GM21515 (cell line): ENCODE data around the gene TRAFD1.
"Not testable (repeated sequence)": the region's sequence is repeated elsewhere in the genome, so short reads cannot be mapped to it uniquely, and the experiment has no call there.

Source experiments
- ATAC-seq: cut with Tn5 transposase; IDR thresholded peaks from one replicate; pipeline ENCODE4 v1.9.1; 2021; ENCODE audit not compliant: unreplicated experiment

Gene TRAFD1

DNA sequence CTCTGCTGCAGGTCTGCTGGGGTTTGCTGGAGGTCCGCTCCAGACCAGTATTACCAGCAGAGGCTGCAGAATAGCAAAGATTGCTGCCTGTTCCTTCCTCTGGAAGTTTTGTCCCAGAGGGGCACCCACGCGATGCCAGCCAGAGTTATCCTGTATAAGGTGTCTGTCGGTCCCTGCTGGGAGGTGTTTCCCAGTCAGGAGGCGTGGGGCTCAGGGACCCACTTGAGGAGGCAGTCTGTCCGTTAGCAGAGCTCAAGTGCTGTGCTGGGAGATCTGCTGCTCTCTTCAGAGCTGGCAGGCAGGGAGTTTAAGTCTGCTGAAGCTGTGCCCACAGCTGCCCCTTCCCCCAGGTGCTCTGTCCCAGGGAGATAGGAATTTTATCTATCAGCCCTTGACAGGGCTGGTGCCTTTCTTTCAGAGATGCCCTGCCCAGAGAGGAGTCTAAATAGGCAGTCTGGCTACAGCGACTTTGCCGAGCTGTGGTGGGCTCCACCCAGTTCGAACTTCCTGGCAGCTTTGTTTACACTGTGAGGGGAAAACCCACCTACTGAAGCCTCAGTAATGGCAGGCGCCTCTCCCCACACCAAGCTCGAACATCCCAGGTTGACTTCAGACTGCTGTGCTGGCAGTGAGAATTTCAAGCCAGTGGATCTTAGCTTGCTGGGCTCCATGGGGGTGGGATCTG, 33.2 kb downstream of the TRAFD1 start:
- ATAC-seq = not testable (repeated sequence)

DNA sequence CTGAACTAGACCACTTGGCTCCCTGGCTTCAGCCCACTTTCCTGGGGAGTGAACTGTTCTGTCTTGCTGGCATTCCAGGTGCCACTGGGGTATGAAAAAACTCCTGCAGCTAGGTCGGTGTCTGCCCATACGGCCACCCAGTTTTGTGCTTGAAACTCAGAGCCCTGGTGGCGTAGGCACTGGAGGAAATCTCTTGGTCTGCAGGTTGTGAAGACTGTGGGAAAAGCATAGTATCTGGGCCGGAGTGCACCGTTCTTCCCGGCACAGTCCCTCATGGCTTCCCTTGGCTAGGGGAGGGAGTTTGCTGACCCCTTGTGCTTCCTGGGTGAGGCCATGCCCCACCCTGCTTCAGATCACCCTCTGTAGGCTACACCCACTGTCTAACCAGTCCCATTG, 33.8 kb downstream of the TRAFD1 start:
- no peak for ATAC-seq

DNA sequence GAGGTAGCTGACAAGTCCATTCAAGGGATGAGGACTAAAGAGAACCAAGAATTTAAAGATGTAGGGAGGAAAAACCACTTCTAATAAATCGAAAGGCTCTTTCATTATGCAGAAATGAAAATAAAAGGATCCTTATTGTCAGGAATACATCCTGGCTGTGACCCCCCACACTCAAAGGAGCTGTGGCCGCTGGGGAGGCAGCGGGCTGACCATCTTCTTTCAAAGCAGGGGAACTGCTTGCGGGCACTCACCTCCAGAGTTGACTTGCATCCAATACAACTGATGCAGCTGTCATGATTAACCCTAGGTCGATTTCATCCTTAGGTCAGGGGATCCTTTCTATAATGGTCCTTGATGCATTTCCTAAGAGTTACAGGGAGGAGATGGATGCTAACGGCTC, 35.3 kb downstream of the TRAFD1 start:
- no peak for ATAC-seq

DNA sequence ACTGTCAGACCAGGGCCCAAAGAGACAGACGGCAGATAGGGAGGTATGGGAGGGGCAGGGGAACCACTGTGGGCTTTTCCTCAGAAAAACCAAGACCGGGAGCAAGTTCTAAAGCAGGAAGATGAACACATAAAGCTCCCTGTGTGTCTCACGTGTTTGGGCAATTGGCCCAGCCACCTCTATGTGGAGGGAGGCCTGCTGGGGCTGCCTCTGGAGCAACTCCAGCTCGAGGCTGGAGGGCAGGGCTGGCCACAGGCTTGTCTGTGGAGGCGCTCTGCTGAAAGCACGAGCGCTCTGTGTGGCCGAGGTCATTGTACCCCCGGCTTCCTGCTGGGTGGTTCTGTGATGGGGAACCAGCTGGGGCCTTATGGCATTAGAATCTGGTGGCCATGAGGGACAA, 36.4 kb downstream of the TRAFD1 start:
- ATAC-seq = no peak

DNA sequence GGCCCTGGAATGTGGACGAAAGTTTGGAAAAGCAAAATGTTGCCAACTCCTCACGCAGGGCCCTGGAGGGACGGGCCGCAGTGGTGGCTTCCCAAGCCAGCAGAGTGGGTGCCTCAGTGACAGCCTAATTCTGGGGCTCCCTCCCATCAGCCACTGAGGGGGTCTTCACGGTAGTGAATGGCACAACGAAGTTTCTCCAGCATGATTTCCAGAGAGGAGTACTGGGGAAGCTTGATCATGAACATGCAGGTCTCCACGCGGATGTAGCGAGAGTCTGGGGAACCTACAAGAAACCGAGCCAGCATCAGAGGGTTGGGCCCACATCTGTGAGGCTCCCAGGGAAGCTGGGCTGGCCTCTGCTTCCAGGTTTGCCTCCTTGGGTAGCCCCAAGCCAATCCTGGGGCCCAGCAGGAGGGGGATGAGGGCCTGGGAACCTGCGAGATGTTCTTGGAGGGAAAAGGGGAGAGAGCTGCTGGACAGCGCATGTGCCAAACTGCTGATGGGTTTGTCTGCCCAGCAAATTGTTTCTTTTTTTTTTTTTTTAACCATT, 37.0 kb downstream of the TRAFD1 start:
- no peak for ATAC-seq

DNA sequence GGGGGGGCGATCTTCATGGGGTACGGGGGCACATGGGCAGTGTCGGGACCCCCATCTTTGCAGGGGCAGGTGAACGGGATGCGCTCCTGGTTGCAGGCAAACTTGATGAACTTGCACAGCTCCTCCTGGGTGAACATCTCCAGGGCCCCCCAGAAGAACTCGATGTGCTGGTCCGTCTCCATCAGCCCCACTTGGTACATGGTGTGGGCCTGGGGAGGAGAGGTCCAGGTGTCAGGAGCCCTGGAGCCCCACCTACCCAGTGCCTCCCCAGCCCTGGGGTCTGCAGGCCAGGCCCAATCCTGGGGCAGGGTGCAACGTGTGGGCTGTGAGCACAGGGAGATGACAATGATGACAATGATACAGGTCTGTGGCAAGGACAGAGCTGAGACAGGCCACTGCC, 37.7 kb downstream of the TRAFD1 start:
- no peak for ATAC-seq

DNA sequence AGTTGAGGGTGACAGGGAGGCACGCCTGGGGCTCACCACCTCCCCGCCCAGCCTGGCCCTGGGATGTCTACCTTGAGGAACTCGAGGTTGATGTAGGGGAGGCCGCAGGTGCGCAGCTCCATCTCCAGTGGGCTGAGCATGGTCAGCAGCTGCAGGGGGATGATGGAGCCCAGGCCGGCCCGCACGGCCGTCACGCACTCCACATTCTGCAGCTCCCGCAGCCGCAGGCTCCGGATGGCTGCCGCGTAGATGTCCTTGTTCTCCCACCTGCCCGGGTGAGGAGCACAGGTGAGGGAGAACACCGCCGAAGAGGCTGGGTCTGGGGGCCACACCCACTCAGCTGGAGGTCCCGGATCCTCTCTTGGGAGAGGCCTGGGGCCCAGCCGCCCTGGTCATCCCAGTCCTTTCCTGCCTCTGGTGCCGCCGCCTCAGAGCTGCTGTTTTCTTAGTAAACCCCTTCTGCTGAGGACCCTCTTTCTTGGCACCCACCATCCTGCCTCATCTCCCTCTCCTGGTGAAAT, 38.2 kb downstream of the TRAFD1 start:
- no peak for ATAC-seq

DNA sequence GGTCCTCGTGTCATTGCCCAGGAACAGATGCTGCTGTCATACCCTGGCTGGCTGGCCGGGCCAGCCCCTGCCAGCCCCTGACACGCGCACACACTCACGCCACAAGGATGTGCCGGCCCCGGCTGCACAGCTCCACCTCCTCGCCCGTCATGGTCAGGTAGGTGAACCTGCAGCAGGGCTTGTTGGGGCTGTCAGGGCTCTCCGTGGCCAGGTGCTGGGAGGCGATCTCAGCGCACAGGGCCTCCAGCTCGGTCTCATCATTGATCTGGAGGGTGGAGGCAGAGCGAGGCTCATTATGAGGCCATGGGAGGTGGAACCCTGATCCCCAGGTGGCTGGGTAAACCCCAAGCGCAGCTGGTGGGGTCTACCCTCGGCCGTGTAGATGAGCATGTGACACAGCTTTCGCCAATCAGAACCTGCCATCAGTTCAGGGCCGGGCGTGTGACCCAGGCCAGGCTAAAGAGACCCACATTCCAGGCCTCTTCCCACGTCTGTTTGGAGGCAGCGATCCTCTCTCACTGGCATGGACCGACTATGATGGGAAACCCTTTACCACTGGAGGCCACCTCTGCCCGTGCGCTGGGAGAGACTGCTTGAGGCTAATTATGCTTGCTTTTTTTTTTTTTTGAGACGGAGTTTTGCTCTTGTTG, 38.8 kb downstream of the TRAFD1 start:
- no peak for ATAC-seq

DNA sequence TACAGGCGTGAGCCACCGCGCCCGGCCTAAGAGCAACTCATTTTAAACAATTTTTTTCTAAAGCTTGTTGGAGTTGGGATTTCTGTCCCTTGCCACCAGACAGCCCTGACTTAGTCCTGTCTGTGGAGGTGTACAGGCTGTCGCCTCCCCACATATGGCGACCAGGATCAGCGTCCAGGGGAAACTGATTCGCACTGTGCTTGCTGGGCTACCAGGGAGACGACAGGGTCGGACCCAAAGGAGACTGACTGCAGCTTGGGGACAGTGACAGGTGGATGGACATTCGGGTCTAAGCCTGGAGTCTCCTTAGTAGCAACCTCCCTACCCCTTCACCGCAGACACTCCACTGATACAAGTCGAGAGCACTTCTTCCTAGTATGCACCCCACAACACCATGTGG, 40.3 kb downstream of the TRAFD1 start:
- no peak for ATAC-seq

DNA sequence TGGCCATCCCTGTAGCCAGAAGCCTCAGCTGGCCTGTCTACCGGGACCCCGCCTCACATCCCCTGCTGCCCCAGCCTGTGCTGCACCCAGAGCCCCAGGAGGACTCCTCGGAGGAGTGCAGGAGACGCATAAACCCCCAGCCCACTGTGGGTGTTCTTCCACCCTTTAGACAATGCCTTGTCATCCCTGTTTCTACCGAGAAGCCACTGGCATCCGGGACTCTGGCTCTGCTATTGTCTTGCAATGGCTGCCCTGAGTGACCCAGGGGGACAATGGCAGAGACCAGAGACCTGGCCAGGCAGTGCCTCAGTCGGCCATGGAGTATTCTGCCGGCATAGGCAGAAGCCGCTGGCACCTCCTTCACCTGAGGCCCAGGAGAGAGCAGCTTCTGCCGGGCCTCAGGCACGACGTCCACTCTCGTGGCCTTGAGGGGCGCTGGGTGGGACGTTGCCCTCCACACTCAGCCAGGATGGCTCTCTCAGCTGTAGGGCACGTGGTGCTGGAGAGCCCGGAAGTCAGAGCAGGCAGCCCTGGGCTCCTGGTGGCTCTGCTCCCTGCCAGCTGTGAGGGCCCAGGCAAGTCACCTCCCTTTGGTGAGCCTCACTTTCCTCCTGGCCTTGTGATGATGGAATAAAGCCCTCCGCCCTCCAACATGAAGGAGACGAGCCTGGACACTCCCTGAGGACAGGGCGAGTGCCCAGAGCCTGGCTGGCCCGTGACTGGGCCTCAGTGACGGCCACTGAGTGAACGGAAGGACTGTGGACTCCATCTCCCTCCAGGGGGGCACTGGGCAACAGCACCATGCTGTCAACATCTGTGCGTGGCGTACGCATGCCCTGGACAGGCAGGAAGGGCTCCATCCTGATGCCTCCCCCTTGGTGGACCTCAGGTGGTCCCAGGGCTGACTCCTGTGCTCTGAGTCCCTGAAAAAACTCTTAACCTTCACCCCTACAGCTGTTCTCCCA, 41.0 kb downstream of the TRAFD1 start:
- ATAC-seq = no peak

DNA sequence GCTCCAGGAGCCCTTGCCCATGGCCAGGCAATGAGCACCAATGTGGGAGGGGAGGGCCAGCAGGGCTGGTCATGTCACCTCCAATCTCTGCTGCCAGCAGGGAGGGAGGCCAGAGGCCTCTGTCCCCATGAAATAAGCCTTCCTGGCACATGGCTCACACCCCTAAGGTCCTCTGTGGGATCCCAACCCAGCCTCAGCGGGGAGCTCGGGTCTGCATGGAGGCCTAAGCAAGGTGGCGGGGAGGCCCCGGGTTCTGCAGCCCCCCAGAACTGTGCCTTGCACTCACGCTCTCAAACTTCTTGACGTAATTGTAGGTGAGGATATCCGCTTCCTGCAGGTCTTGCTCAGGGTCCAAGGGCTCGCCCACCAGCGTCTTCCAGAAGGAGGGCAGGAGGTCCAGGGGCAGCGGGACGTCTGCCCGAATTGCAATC, 41.7 kb downstream of the TRAFD1 start:
- no peak for ATAC-seq

DNA sequence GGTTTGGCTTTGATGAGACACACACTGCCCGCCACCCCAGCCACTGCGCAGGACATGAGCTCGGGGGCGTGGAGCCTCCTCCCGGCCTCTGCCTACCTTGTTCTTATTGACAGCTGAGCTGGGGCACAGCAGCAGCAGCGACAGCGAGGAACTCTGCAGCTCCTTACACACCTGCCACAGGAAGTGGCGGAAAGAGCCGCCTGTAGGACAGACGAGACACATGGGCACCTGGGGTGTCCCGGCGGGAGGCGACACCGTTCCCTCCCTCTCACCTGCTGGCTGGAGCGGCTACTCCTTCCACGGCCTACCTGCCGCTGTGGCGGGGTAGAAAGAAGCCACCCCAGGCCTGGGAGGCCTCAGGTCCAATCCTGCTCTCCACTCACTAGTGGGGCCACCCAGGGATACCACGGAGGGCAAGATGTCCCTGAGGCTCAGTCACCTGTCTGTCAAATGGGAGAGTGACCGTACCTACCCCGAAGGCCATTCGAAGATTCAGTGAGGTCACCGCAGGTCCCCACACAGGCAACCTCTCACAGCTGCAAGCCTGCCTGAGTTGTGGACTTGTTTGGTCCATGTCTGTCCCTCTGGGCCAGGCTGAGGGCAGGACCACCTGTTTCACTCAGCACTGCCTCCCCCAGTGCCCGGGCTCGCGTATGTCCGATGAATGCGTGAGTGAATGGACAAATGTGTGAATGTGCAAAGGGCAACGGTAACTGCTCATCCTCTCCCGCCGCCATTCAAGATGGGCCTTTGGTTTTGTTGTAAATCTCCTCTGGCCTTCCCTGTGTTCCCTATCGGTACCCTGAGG, 42.6 kb downstream of the TRAFD1 start:
- ATAC-seq = no peak

DNA sequence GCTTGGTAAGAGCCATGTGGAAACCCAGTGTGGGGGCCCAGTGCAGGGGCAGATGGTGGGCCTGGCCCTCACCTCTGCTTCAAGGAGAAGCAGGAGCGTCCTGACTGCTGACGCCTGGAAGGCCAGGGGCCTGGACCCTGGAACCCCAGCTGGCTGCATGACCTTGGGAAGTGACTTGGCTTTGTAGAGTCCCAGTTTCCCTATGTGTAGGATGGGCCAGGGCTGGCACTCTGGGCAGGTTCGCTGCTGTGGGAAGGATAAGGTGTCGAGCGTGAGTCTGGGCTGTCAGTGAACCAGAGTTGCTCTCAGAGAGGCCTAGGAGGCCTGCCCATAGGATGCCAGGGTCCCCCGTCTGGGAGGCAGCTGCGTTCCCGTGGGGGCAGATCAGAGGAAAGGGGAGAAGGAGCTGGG, 43.2 kb downstream of the TRAFD1 start:
- ATAC-seq = no peak

DNA sequence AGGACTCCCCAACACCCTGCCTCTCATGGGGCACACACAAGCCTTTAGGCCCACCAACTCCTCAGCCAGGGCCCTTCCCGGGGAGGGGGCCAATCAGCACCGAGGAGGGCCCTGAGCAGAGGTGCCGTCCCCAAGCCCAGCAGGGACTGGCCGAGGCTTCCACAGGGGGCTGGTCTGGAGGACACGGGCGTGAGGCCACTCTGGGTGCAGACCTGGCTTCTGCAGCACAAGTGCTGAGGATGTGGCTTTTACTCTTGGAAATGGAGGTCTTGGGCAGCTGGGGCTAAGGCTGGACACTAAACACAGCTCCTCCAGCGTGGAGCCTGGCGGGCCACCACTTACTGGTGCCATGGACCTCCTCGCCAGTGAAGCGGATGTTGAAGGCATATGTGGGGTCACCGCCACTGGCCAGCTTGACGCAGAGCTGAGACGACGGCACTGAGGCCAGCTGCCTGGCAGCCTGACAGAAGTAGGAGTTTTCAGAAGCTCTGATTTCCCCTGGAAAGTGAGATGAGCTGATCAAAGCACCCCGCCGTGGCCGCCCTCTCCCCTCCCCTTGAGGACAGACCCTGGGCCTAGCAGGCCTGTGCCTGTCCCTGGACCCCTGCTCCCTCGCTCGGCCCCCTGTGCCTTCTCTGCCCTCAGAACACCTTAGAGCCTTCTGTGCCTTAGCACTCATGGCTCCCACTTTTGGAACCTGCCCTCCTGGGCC, 44.0 kb downstream of the TRAFD1 start:
- ATAC-seq = no peak

DNA sequence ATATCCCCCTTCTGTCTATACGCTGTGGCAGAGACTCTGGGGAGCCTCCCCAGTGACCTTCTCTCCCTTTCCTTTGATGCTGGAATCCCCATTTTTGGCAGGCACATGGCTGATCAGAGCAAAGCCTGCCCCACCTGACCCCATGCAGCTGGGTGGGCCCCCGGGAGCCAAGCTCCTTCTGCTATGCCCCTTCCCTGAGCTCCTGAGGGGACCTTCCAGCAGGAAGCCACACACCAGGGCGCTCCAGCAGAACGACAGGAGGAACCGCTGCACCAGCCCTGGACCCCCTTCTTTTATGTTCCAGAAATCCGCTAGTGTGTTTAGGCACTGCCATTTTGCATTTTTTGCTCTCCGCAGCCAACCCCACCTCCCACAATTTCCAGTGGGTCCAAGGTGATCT, 44.6 kb downstream of the TRAFD1 start:
- ATAC-seq = no peak

DNA sequence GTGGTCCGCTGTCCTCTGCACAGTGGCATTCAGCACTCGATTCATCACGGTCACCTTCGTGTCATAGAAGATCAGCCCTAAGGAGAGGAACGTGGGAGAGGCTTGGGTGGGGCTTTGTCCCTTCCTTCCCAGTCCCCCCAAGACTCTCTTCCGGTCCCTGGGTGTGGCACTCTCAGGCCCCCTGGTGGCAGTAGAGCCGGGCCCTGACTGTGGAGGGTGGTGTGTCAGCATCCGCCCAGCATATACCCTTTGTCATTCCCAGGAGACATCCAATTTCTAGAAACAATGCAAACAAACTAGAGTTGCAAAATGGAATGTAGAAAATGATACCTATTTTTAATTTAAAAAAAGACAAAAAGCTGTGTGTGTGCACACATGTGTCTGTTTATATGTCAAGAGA, 45.0 kb downstream of the TRAFD1 start:
- ATAC-seq = no peak

DNA sequence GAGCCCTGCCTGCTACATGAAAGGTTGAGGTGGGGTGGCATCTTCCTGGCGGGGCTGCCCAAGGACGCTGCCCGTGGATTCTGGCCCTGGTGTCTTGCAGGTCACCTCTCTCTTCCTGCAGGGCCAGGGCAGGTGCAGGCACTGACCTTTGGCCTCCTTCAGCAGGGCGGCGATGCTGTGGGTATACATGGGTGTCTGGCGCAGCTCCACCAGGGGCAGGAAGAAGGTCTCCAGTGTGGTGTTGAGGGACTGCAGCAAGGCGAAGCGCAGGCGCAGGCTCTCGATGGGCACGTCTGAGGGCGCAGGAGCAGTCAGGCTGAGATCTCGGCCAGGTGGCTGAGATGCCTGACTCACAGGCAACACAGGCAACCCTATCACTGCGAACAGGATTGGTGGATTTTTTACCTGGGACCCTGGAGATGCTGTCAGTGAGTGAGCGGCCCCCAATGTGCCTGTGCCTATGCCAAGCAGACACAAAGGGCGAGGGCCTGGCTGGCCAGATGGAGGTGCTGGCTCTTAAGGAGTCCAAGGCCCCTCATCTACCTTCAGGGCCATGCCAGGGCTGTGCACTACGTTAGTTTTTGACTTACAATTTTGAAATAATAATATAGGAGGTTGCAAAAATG, 45.7 kb downstream of the TRAFD1 start:
- no peak for ATAC-seq

DNA sequence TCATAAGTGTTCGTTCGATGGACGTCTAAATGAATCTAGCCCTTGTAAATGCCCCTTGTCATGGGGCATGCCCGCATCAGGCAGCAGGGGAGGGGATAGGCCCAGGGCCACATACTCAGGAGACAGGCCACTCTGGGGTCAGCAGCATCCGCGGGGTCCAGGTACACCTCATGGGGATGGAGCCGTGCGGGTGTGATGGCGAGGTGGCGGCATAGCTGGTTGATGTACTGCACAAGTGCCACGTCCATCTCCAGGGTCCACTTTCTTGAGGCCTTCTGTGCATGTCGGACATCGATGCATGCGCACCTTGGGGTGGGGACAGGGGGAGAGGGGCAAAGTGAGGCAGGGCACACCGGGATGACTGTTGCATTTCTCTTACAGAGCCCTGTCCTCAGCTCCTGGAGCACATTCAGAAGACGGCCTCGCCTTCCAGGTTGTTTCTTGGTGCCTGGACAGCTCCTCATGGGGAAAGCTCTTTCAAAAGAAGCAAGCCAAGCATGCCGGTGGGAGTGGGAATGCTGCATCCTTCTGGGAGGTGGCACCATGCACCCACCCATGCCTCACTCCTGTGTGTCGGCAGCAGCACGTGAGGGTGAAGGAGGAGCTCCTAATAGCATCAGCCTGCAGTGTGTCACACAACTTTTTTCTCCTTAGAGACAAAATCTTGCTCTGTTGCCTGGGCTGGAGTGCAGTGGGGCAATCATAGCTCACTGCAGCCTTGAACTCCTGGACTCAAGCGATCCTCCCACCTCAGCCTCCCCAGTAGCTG, 47.4 kb downstream of the TRAFD1 start:
- no peak for ATAC-seq
